NAMALWA (cell line): ENCODE results near the gene MYLK.
"Not testable (repeated sequence)": the region's sequence is repeated elsewhere in the genome, so short reads cannot be mapped to it uniquely, and the experiment has no call there.

Source experiments
- DNase-seq: peaks from one replicate; pipeline ENCODE4 v3.0.0-alpha.2; 2015; ENCODE audit warnings: low spot score

MYLK gene

DNA sequence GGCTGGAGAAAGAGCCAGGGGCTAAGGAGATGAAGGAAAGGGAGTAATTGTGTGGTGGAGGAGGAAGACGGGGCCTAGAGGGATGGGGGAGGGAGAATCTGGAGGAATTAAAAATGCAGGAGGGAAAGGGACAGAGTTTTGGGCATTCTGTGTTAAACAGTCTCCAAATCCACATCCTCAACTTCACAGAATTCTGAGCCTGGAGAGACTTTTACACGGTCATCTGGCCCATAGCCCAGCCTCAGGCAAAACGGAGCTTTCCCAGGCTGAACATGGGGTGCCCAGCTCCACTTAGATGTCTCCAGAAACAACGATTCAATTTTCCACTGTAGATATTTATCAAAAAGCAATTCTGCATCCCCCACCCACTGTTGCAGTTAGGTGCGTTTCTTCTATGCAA lies 161.7 kb downstream of the MYLK start:
- no peak for DNase-seq

DNA sequence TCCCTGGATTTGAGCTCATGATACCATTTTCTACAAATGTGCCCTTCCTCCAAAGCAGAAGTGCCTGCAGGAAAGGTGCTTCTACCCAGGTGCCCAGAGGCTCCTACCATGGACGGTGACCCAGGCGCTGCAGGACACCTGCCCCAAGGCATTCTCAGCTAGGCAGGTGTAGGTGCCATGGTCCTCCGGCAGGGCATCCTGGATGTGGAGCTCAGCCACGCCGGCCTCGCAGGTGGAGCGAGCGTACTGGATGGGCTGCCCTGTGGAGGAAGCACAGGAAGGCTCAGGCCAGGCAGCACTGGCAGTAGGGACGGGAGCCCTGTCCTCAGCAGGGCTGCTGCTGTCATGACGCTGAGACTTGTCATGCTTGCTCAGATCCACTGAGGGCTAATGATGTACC lies 162.1 kb downstream of the MYLK start:
- no peak for DNase-seq

DNA sequence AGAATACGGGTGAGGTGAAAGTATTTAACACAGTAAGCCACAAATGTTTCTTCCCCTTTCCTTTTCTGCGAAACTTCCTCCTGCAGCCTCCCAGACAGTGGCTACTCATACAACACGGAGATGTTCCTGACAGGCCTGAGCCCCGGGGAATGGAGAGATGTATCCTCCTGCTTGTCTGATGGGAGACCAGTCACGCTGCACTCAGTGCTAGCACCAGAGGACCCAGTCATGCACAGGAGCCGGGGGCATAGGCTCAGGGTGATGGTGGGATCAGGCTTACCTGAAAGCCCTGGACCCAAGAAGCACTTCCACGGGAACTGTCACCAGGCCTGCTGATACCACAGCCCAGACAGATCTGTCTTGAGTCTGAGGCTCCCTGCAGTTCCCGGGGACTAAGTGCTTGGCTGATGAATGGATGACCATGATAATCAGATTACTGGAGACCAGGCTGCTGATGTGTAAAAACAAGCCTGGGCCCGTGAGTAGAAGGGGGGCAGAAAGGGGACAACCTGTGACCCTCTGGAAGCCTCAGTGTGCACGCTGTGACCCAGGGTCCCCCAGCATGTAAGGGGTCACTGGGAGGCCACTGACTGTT lies 162.9 kb downstream of the MYLK start:
- DNase-seq, result not testable (repeated sequence)

DNA sequence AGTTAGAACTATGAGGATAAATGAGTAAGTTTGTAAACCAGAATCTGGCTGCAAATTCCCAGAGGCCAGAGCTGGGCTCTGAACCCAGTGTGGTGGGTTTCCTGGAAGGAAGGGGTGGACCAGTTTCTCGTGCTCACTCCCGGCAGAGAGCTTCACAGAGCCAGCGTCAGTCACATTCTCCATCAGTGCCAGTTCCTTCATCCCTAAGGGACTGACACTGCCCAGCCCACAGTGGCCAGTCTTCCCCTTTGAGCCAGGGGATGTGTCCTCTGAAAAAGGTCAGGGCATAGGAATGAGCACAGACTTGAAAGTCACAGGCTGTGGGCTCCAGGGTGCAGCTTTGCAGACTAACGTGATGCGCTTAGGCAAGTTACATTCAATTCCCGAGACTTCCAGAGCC lies 163.5 kb downstream of the MYLK start:
- no peak for DNase-seq

DNA sequence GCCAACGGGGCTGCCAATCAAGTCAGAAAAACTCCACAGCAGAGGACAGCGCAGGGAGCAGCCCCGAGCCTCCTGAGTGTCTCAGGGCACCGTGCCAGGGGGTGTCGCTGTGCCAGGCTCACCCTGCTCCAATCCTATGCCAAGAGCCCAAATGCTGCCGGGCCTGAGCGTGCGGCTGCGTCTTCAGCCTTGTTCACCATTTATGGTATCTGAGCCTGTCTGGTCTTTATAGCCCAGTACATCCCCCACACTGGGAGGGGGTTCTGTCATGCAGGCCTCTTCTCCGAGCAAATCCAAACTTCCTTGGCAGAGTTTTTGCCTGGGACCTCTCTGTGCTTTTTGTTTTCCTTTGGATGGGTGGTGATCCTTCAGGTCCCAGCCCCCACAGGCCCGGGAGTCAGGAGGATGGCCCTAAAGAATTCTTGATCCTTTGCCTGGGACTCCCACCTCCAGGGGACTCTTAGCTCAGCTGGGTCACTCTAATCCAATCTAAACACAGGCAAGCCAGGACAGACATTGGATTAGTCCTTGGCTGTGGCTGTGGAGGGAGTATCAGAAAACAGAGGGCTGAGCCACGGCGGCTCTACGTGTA lies 164.2 kb downstream of the MYLK start:
- DNase-seq, result no peak

DNA sequence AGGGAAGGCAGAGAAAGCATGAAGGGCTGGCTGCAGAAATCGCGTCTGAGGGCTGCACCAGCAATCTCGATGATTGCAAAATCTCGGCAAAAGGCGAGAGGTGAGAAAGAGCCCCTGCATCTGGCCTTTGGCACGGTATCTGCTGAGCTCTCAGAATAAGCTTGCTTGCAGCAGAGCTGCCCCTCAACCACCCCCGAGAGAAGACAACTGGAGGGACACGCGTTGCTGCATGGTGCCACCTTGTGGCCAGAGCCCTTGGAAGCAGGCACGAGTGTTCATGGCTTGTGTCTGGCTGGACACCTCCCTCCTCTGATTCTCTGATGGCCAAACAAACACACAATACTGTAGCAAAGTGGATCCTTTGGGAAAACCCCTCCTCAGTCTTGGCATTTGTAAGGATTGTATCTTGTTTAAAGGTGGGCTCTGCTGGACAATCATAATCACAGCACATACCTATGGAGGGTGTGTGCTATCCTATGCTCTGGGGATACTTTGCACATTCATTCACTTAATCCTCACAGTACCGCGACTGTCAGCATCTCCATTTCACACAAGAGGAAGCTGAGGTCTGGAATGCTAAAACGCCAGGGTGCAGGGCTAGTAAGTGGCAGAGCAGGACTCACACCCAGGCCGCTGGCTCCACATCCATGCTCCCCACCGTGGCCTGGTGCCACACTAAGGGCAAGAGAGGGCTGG lies 164.9 kb downstream of the MYLK start:
- DNase-seq, result peak; percentile 82

DNA sequence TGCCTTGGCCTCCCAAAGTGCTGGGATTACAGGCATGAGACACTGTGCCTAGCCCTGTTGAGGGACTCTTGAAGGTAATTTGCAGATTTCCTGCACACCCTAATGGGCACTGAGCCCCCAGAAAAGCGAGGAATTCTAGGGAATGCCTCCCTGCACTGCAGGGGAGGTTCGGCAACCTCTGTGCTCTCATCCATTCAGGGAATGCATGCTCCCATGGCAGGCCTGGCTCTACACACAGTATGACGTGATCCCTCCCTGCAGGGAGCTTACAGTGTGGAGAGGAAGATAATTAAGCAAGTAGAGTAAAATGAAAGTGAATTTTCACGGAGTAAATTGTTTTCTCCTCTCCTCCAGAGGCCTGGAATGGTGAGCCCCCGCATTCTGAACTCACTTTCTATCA lies 166.0 kb downstream of the MYLK start:
- no peak for DNase-seq

DNA sequence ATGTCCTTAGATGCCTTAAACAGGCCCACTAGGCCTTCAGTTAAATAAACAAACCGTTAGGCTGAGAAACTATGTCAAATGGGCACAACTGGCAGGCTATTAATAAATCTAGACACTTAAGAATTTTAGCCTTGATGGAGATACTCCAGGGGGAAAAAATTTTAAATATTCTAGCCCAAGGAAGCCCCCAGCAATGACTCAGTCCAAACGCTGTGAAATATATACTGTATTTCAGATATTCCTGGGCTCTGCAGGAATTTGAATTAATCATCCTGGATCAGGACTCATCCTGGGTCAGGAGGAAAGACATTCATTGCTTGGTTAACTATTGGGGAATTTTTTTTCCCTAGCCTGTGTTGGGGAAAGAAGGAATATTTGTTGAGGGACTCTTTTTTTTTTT lies 166.7 kb downstream of the MYLK start:
- not testable (repeated sequence) for DNase-seq

DNA sequence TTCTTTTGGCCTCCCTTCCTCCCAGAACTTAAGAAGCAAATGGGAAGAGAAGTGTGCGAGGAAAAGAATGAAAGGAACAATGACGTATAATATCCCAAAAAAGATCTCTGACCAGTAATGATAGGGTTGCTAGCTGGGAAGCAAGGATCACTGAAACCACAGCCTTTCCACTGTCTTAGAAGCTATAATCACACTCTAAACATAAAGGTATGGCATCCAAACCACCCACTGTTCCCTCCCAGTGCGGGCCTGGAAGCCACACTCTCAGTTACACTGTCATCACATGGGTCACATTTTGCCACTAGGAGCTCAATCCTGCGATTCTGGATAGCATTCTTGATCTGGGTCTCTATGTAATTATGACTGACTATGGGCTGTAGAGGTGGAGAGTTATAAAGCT lies 167.7 kb downstream of the MYLK start:
- DNase-seq, result no peak

DNA sequence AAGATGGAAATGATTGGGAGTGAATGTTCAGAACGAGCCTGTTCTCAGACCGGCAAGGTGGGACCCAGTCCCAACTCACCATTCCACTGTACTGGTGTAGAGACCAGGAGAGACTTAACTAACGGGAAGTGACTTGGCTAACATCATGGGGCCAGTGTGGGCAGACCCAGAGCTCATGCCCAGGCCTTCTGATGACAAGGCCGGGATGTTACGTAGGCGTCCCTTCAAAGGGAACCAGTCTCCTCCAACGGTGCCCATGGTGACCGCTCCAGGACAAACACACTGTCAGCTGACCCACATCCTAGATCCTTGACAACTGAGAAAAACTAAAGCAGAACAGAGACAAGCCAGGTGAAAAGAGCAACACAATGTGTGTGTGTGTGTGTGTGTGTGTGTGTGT lies 170.9 kb downstream of the MYLK start:
- DNase-seq, result no peak

DNA sequence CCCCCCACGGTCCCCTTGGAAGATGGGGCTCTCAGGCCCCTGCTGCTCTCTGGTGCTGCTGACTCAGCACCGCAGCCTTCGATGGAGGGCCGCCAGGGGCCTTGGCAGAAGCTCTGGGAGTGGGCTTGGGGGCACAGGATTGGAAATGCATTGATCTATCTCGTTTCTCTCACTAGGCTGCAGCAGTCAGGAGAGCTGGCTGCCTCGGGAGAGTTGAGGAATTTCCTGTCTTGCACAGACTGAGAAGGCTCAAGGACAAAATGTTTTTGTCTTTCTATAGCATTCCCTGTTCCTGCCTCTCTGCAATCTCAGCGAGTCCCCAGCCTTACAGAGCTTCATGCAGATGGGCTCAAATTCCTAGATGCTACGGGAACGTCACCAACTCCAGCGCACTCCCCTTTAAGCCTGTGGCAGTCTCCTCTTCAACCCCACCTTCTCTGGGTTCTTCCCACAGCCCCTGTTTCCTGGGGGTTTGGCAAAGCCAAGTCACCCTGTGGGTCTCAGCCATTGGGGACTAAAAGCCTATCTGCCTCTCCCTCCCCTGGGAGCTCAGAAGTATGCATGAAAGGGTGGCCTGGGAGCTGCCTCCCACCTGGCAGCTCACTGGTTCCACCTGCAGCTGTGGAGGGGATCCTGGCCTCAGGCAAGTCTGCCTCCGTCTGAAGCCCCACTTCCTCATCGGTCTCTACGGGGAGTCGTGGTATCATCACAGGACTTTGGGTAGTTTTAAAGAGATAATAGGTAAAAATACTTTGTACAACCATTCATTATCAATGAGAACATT lies 171.9 kb downstream of the MYLK start:
- no peak for DNase-seq

DNA sequence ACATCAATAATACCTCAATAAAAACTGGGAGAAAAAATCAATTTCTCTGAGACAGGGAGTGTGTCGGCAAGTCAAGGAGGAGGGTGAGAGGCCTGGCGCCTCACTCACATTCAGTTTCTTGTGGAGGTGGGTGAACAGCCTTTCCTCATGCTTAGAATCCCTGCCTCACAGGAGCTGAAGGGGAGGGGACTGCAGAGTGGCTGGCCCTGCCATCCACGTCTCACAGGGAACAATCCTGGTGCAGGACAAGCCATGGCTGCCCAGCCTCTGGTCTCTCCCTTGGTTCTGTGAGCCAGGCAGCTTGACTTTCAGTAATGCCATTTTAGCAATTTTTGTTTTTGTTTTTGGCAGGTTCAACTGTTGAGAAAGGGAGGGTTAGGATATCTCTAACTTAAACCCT lies 172.8 kb downstream of the MYLK start:
- no peak for DNase-seq

DNA sequence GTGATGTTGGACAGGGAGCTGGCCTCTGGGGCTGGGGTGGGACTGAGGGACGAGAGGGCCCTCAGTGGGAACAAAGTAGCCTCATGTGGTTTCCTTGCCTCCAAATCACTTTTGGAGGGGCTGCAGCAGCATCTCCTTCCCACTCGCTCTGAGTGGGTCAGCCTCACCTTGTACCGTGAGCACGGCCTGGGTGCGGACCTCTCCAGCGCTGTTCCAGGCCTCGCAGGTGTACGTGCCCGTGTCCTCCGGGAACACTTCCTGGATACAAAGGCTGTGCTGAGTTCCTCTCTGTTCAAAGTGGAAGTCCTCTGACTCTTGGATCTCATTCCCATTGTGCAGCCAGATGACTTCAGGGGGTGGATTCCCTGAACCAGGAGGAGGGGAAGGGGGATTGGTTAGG lies 175.6 kb downstream of the MYLK start:
- DNase-seq, result no peak

DNA sequence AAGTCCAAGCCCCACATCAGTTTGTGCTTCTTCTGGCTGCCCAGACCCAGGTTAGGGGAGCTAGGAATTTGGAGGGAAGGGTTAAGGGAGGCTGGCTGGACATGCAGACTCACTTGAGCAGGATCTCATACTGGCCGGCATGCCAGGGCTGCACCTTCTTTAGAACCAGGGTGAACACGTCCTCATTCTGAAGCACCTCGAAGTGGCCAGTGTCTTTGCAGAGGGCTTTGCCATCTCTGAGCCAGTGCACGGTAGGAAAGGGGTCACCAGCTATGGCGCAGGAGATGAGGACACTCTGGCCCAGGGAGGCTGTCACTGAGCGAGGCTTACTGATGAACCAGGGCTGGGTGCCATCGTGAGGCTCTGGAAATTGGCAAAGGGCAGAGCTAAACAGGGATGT lies 176.5 kb downstream of the MYLK start:
- not testable (repeated sequence) for DNase-seq

DNA sequence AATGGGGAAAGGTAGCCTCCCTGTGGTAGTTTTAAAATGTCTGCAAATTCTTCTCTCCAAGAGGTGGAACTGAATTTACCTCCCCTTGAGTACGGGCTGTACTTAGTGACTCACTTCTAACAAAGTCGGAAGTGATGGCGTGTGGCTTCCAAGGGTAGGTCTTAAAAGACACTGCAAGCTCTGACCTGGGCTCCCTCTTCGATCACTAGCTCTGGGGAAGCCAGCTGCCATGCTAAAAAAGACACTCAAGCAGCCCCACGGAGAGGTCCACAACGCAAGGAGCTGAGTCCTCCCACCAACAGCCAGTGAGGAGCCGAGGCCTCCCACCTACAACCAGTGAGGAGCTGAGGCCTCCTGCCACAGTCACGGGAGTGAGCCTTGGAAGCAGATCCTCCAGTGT lies 177.3 kb downstream of the MYLK start:
- no peak for DNase-seq

DNA sequence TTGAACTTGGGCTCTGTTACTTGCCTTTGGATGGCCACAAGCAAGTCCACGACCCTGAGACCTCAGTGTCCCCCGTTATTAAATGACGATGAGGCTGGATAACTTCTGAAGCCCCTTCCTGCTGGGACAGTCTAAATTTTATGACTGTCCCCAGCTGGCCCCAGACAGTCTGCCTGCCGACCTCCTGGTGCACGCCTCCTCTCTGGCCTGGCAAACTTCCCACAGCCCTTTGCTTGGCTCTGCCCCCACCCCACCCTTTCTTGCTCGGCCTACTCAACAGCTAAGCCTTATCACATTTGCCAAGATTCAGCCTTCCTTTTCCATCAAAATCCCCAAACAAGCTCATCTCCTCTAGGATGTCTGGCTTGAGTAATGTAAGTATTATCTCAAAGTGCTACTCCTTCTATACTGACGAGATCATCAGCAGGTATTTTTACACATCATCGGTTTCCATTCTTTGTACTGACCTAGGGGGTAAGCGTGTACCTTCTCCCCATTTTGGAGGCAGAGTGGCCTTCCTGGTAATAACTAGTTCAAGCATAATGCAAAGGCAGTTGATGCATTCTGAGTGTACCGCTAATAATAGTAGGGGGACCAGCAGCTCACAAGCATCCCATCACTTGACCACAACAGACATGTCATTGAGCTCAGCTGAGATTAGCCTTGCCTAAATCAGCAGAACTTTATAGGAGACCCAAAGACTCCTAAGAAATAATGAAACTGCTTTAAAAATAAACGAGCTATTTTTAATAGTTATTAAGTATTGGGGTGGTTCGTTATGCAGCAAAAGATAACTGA lies 178.4 kb downstream of the MYLK start:
- DNase-seq, result no peak

DNA sequence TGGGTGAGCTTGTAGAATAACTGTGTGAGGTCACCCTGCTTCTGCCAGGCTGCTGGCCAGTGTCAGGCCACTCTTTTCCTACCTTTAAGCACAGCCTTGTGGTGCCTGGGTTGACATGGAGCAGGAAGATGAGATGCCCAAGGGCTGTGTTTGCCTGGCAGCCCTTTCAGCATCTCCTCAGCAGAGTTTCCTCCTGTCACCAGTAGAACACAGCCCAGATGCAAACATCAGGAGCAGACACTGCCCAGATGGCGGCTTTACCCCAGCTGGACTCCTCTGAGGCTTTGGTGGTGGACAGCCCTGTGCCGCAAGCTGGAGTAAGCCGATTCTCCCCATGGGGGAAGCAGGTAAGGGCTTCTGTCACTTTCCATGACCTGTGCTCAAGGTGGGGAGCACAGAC lies 180.5 kb downstream of the MYLK start:
- not testable (repeated sequence) for DNase-seq

DNA sequence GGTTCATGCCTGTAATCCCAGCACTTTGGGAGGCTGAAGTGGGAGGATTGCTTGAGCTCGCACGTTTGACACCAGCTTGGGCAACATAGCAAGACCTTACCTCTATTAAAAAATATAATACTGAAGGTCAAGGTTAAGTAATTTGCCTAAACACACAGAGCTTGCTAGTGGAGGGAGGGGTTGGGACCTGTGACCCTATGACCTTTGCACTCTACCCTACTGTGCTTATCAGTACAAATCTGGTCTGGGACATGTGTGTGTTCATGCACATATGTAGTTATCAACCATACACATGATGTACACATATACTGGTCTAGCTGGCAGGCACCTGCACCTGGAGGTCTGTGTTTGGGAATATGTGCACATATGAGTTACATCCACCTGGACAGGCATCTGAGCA lies 181.4 kb downstream of the MYLK start:
- DNase-seq, result no peak

DNA sequence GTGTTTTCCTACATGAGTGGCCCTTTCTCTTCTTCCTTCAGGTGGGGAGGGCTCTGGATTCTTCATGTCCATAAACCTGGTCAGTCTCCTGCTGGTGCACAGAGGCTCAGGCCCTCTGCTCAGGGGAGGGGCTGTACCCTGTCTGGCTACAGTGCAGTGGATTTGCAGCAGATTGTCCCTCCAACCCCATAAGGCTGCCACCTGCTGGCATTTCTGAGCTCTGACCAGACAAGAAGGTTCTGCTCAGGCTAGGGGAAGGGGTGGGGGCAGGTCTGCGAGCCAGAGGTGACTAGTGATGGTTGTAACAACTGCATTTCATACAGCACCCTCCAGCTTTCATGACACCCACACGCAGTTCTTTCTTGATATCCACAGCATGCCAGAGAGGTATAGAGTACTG lies 182.1 kb downstream of the MYLK start:
- DNase-seq, result peak; percentile 69

DNA sequence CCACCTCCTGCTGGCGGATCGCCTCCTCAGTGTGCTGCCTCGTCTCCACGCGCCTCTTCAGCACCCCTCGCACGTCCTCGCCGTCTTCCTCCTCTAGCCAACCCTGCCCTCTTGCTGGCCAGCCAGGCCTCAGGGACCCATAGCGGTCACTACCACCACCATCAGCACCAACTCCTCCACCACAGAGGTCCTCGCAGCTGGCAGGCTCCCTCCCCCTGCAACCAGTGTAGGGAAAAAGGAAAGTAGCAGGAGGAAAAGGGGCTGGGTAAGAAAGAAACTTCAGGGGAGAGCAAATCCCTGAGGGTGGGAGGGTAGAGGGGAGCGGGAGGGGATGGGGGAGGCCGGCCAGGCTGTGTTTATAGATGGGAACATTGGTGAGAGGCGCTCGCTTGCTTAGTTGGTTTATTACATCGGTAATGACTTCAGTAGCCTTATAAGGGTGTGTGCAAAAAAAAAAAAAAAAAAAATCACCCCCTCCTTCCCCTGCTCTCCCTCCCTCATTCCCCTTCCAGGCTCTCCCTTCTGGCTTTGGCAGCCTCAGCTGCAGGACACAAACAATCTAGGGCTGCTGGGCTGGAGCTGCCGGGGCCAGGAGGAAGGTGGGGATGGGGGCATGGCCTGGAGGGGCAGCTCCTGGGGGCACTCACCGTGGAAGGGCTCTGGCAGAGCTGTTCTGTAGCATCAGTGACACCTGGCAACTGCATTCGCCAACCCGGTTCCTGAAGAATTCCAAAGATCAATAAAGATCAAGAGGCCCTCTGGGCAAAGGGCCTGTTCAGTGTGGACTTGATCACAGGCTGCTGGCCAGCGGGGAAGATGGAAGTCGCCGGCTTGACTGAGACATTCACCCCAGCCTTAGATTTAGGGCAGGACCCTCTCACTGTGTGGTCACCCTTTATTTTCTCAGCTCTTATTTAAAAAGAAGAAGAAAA lies 183.1 kb downstream of the MYLK start:
- DNase-seq, result no peak

DNA sequence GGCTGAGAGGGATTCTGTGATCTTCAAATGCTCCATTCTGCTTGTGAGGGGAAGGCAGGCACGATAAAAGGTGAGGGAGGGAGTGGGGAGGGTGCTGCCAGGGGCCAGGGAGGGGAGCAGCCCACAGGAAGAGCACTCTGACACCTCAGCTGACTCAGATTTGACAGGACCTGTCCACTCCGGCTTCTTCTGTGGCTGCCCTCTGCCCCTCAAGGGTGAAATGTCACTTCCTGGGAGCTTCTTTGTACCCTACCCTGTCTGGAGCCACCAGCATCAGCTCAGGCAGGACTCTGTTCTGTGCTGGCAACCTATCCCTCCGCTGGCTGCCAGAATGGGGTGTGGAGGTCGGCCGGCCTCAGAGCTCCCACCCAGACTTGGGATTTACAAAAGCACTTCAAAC lies 185.3 kb downstream of the MYLK start:
- no peak for DNase-seq
